GM23338 (cell line): Measurements from ENCODE around the gene OCA2. TPM values are rescaled to one million over a fixed set of nuclear protein-coding genes. Genes with fewer than 3 reads are reported as not detected.

Experiments
- ATAC-seq: fragments of 200-7000 bp; cut with Tn5 transposase; 3 replicates; pipeline ENCODE4 v1.9.1; 2020
- DNase-seq: peaks from one replicate; pipeline ENCODE4 v3.0.0-alpha.2; 2015; ENCODE audit warnings: low spot score
- H2AFZ ChIP-seq: fragments of 200-600 bp; sonication (generic); 2 replicates; pipeline ENCODE4 v1.8.0; 2016; ENCODE audit warnings: antibody characterized with exemption, mild to moderate bottlenecking, moderate library complexity
- H3F3A ChIP-seq: fragments of 200-600 bp; sonication (generic); replicated peaks from 2 replicates; pipeline ENCODE4 v1.8.0; 2017; ENCODE audit warnings: antibody characterized with exemption, mixed run types, low read depth
- H3K27ac ChIP-seq: fragments of 200-600 bp; sonication (generic); 2 replicates; pipeline ENCODE4 v1.6.1; 2016; ENCODE audit warnings: low read depth
- H3K27me3 ChIP-seq: fragments of 200-600 bp; sonication (generic); 2 replicates; pipeline ENCODE4 v1.8.0; 2016; ENCODE audit warnings: mild to moderate bottlenecking, mixed run types, moderate library complexity; ENCODE audit not compliant: insufficient read depth
- H3K36me3 ChIP-seq: fragments of 200-600 bp; sonication (generic); 2 replicates; pipeline ENCODE4 v1.8.0; 2016; ENCODE audit warnings: mild to moderate bottlenecking; ENCODE audit not compliant: insufficient read depth
- H3K4me1 ChIP-seq: fragments of 200-600 bp; sonication (generic); 2 replicates; pipeline ENCODE4 v1.8.0; 2016; ENCODE audit warnings: mild to moderate bottlenecking, moderate library complexity; ENCODE audit not compliant: insufficient read depth
- H3K4me2 ChIP-seq: fragments of 200-600 bp; sonication (generic); 2 replicates; pipeline ENCODE4 v1.7.1; 2017; ENCODE audit warnings: mixed run types
- H3K4me3 ChIP-seq: fragments of 200-600 bp; sonication (generic); 2 replicates; pipeline ENCODE4 v1.6.1; 2016; ENCODE audit warnings: mixed run types
- H3K79me2 ChIP-seq: fragments of 200-600 bp; sonication (generic); replicated peaks from 2 replicates; pipeline ENCODE4 v1.8.0; 2017; ENCODE audit warnings: mild to moderate bottlenecking; ENCODE audit not compliant: insufficient read depth
- H3K9me2 ChIP-seq: fragments of 200-600 bp; sonication (generic); 2 replicates; pipeline ENCODE4 v1.8.0; 2017; ENCODE audit not compliant: insufficient read depth
- H4K20me1 ChIP-seq: fragments of 200-600 bp; sonication (generic); replicated peaks from 2 replicates; pipeline ENCODE4 v1.8.0; 2017; ENCODE audit warnings: mild to moderate bottlenecking; ENCODE audit not compliant: insufficient read depth
- H3K27ac Mint-ChIP-seq: 2 replicates; pipeline ENCODE4 v1.8.0; 2020; ENCODE audit warnings: inconsistent platforms, mild to moderate bottlenecking, moderate library complexity, mixed read lengths
- H3K27me3 Mint-ChIP-seq: 3 replicates; pipeline ENCODE4 v1.8.0; 2022; ENCODE audit warnings: low read depth, mild to moderate bottlenecking, moderate library complexity, mixed read lengths, inconsistent platforms; ENCODE audit not compliant: insufficient read depth, poor library complexity
- H3K36me3 Mint-ChIP-seq: 3 replicates; pipeline ENCODE4 v1.8.0; 2021; ENCODE audit warnings: low read depth, mild to moderate bottlenecking, inconsistent platforms, moderate library complexity, mixed read lengths
- H3K4me1 Mint-ChIP-seq: 3 replicates; pipeline ENCODE4 v1.8.0; 2020; ENCODE audit warnings: mild to moderate bottlenecking, inconsistent platforms, mixed read lengths
- H3K4me3 Mint-ChIP-seq: 3 replicates; pipeline ENCODE4 v1.8.0; 2021; ENCODE audit warnings: moderate library complexity, mild to moderate bottlenecking, inconsistent platforms, mixed read lengths
- H3K9me3 Mint-ChIP-seq: 3 replicates; pipeline ENCODE4 v1.8.0; 2020; ENCODE audit warnings: moderate library complexity, mild to moderate bottlenecking, inconsistent platforms, mixed read lengths
- CREB1 ChIP-seq: fragments of 250-450 bp; sonication (Bioruptor Pico); IDR thresholded peaks from 2 replicates; pipeline ENCODE4 v1.5.0; 2020; ENCODE audit warnings: low read depth, mild to moderate bottlenecking, moderate library complexity
- EZH2 ChIP-seq: fragments of 200-600 bp; sonication (generic); IDR thresholded peaks from one replicate; pipeline ENCODE4 v1.8.0; 2017; ENCODE audit warnings: antibody characterized with exemption, mild to moderate bottlenecking, low read depth; ENCODE audit not compliant: unreplicated experiment
- EZH2phosphoT487 ChIP-seq: fragments of 200-600 bp; sonication (generic); IDR thresholded peaks from one replicate; pipeline ENCODE4 v1.8.1; 2018; ENCODE audit warnings: antibody characterized with exemption; ENCODE audit not compliant: unreplicated experiment
- JUNB ChIP-seq: IDR thresholded peaks from one replicate; pipeline ENCODE4 v1.6.1; 2016; ENCODE audit warnings: antibody characterized with exemption; ENCODE audit not compliant: unreplicated experiment
- NANOG ChIP-seq: IDR thresholded peaks from 2 replicates; pipeline ENCODE4 v1.6.1; 2016; ENCODE audit warnings: antibody characterized with exemption, borderline replicate concordance
- POLR2AphosphoS5 ChIP-seq: IDR thresholded peaks from 2 replicates; pipeline ENCODE4 v1.6.1; 2016; ENCODE audit warnings: antibody characterized with exemption, low read depth
- ZNF114 ChIP-seq: fragments of 250-450 bp; sonication (Bioruptor Pico); IDR thresholded peaks from 2 replicates; pipeline ENCODE4 v1.5.0; 2020; ENCODE audit warnings: mild to moderate bottlenecking, moderate library complexity
- ZNF331 ChIP-seq: fragments of 250-450 bp; sonication (Bioruptor Pico); IDR thresholded peaks from 2 replicates; pipeline ENCODE4 v1.5.0; 2020; ENCODE audit warnings: low read depth, mild to moderate bottlenecking, moderate library complexity
- polyA plus RNA-seq: library from polyadenylated mRNA; unstranded; fragments of >200 nt; fragmentation: Nextera tagmentation; extraction: Ambion mirVana; gene quantifications from 2 replicates; pipeline ENCODE4 v1.2.1, GENCODE V29; 2016
- total RNA-seq: library from RNA; depleted of rRNA; stranded (reverse); fragments of >200 nt; shearing (Covaris generic); gene quantifications from 2 replicates; pipeline ENCODE4 v1.2.3, GENCODE V29; 2014
- TF ChIP-seq, protein P1 (sequence below): IDR thresholded peaks from one replicate; pipeline ENCODE4 v1.6.1; 2018; ENCODE audit warnings: antibody characterized with exemption; ENCODE audit not compliant: unreplicated experiment
- TF ChIP-seq, protein P2 (sequence below): fragments of 250-450 bp; sonication (Bioruptor Pico); IDR thresholded peaks from 2 replicates; pipeline ENCODE4 v1.5.0; 2020; ENCODE audit warnings: mild to moderate bottlenecking, moderate library complexity
- TF ChIP-seq, protein P3 (sequence below), 2 experiments: fragments of 200-600 bp in 1 of 2; sonication (generic) in 1 of 2; conservative IDR thresholded peaks; 2 replicates each; pipeline versions ENCODE4 v1.5.1 to v1.6.1; 2016 to 2017; ENCODE audit warnings: antibody characterized with exemption in 2 of 2, low read depth in 2 of 2, mild to moderate bottlenecking in 2 of 2, moderate library complexity in 1 of 2

OCA2 gene
- total and polyA plus RNA-seq, 2 experiments from 2014 or later, result 0.40 to 0.69 TPM

GRCh38 chr15:27993996-27994780 is 104.9 kb downstream of the OCA2 start:
- TF ChIP-seq EZH2phosphoT487, result no peak
- no peak for TF ChIP-seq EZH2
- no peak for TF ChIP-seq POLR2AphosphoS5
- TF ChIP-seq, protein P1, sequence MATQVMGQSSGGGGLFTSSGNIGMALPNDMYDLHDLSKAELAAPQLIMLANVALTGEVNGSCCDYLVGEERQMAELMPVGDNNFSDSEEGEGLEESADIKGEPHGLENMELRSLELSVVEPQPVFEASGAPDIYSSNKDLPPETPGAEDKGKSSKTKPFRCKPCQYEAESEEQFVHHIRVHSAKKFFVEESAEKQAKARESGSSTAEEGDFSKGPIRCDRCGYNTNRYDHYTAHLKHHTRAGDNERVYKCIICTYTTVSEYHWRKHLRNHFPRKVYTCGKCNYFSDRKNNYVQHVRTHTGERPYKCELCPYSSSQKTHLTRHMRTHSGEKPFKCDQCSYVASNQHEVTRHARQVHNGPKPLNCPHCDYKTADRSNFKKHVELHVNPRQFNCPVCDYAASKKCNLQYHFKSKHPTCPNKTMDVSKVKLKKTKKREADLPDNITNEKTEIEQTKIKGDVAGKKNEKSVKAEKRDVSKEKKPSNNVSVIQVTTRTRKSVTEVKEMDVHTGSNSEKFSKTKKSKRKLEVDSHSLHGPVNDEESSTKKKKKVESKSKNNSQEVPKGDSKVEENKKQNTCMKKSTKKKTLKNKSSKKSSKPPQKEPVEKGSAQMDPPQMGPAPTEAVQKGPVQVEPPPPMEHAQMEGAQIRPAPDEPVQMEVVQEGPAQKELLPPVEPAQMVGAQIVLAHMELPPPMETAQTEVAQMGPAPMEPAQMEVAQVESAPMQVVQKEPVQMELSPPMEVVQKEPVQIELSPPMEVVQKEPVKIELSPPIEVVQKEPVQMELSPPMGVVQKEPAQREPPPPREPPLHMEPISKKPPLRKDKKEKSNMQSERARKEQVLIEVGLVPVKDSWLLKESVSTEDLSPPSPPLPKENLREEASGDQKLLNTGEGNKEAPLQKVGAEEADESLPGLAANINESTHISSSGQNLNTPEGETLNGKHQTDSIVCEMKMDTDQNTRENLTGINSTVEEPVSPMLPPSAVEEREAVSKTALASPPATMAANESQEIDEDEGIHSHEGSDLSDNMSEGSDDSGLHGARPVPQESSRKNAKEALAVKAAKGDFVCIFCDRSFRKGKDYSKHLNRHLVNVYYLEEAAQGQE, result no peak
- no peak for TF ChIP-seq ZNF114 (CRISPR knock-in tag)
- no peak for TF ChIP-seq CREB1 (CRISPR knock-in tag)
- no peak for TF ChIP-seq ZNF331 (CRISPR knock-in tag)
- no peak for TF ChIP-seq JUNB
- no peak for TF ChIP-seq NANOG
- TF ChIP-seq, protein P2, sequence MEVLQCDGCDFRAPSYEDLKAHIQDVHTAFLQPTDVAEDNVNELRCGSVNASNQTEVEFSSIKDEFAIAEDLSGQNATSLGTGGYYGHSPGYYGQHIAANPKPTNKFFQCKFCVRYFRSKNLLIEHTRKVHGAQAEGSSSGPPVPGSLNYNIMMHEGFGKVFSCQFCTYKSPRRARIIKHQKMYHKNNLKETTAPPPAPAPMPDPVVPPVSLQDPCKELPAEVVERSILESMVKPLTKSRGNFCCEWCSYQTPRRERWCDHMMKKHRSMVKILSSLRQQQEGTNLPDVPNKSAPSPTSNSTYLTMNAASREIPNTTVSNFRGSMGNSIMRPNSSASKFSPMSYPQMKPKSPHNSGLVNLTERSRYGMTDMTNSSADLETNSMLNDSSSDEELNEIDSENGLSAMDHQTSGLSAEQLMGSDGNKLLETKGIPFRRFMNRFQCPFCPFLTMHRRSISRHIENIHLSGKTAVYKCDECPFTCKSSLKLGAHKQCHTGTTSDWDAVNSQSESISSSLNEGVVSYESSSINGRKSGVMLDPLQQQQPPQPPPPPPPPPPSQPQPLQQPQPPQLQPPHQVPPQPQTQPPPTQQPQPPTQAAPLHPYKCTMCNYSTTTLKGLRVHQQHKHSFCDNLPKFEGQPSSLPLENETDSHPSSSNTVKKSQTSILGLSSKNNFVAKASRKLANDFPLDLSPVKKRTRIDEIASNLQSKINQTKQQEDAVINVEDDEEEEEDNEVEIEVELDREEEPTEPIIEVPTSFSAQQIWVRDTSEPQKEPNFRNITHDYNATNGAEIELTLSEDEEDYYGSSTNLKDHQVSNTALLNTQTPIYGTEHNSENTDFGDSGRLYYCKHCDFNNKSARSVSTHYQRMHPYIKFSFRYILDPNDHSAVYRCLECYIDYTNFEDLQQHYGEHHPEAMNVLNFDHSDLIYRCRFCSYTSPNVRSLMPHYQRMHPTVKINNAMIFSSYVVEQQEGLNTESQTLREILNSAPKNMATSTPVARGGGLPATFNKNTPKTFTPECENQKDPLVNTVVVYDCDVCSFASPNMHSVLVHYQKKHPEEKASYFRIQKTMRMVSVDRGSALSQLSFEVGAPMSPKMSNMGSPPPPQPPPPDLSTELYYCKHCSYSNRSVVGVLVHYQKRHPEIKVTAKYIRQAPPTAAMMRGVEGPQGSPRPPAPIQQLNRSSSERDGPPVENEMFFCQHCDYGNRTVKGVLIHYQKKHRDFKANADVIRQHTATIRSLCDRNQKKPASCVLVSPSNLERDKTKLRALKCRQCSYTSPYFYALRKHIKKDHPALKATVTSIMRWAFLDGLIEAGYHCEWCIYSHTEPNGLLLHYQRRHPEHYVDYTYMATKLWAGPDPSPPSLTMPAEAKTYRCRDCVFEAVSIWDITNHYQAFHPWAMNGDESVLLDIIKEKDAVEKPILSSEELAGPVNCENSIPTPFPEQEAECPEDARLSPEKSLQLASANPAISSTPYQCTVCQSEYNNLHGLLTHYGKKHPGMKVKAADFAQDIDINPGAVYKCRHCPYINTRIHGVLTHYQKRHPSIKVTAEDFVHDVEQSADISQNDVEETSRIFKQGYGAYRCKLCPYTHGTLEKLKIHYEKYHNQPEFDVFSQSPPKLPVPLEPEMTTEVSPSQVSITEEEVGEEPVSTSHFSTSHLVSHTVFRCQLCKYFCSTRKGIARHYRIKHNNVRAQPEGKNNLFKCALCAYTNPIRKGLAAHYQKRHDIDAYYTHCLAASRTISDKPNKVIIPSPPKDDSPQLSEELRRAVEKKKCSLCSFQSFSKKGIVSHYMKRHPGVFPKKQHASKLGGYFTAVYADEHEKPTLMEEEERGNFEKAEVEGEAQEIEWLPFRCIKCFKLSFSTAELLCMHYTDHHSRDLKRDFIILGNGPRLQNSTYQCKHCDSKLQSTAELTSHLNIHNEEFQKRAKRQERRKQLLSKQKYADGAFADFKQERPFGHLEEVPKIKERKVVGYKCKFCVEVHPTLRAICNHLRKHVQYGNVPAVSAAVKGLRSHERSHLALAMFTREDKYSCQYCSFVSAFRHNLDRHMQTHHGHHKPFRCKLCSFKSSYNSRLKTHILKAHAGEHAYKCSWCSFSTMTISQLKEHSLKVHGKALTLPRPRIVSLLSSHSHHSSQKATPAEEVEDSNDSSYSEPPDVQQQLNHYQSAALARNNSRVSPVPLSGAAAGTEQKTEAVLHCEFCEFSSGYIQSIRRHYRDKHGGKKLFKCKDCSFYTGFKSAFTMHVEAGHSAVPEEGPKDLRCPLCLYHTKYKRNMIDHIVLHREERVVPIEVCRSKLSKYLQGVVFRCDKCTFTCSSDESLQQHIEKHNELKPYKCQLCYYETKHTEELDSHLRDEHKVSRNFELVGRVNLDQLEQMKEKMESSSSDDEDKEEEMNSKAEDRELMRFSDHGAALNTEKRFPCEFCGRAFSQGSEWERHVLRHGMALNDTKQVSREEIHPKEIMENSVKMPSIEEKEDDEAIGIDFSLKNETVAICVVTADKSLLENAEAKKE (CRISPR knock-in tag), result no peak
- TF ChIP-seq, protein P3, sequence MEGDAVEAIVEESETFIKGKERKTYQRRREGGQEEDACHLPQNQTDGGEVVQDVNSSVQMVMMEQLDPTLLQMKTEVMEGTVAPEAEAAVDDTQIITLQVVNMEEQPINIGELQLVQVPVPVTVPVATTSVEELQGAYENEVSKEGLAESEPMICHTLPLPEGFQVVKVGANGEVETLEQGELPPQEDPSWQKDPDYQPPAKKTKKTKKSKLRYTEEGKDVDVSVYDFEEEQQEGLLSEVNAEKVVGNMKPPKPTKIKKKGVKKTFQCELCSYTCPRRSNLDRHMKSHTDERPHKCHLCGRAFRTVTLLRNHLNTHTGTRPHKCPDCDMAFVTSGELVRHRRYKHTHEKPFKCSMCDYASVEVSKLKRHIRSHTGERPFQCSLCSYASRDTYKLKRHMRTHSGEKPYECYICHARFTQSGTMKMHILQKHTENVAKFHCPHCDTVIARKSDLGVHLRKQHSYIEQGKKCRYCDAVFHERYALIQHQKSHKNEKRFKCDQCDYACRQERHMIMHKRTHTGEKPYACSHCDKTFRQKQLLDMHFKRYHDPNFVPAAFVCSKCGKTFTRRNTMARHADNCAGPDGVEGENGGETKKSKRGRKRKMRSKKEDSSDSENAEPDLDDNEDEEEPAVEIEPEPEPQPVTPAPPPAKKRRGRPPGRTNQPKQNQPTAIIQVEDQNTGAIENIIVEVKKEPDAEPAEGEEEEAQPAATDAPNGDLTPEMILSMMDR (conservative IDR thresholded peaks at IDR 0.05; ENCODE audit: low read depth in 2 of 2), result no peak
- Histone ChIP-seq H3K4me3 (no peak overlapping the region), H3K9me2 (no peaks in the 10 kb centered on the region), H2AFZ (no peak overlapping the region), H4K20me1 (no peaks in the 10 kb centered on the region), H3K27me3 (no peaks in the 10 kb centered on the region), H3F3A (no peaks in the 10 kb centered on the region), H3K27ac (no peak overlapping the region), H3K4me1 (no peaks in the 10 kb centered on the region), H3K4me2 (no peak overlapping the region), H3K79me2 (no peaks in the 10 kb centered on the region), H3K36me3 (no peaks in the 10 kb centered on the region)
- peaks cover 5% of the 10 kb centered on the region for H3K27me3 Mint-ChIP-seq
- no peaks in the 10 kb centered on the region; the same call in none of the 3 replicates for H3K9me3 Mint-ChIP-seq
- no peak overlapping the region for H3K27ac Mint-ChIP-seq
- H3K4me1 Mint-ChIP-seq, result no peaks in the 10 kb centered on the region
- H3K4me3 Mint-ChIP-seq, result no peak overlapping the region
- no peaks in the 10 kb centered on the region for H3K36me3 Mint-ChIP-seq
- DNase-seq (no peak), ATAC-seq (no peak)
